HG03060 (cell line): Measurements from ENCODE around the gene XXYLT1.
"Not testable (repeated sequence)": the region's sequence is repeated elsewhere in the genome, so short reads cannot be mapped to it uniquely, and the experiment has no call there.

Experiments
- ATAC-seq: cut with Tn5 transposase; IDR thresholded peaks from one replicate; pipeline ENCODE4 v1.9.1; 2021; ENCODE audit warnings: low read depth, moderate number of reproducible peaks; ENCODE audit not compliant: unreplicated experiment

Gene XXYLT1

GRCh38 chr3:195230244-195230643 is 40.7 kb downstream of the XXYLT1 start:
- no peak for ATAC-seq

DNA sequence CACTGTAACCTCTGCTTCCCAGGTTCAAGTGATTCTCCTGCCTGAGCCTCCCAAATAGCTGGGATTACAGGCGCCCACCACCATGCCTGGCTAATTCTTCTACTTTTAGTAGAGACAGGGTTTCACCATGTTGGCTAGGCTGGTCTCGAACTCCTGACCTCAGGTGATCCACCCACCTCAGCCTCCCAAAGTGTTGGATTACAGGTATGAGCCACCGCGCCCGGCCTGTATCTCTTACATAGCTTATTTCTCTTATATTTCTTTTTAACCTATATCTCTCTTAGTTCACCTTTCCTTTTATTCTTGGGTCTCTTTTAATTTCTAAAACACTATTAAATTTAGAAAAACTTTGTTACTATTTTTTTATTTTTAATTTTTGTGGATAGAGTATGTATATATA is 42.1 kb downstream of the XXYLT1 start:
- ATAC-seq = not testable (repeated sequence)

GRCh38 chr3:195227871-195228270 is 43.1 kb downstream of the XXYLT1 start:
- no peak for ATAC-seq

- no peak for ATAC-seq
Measured at GRCh38 chr3:195226900-195227447, 44.0 kb downstream of the XXYLT1 start.

- ATAC-seq = no peak
Measured at GRCh38 chr3:195226445-195226844, 44.5 kb downstream of the XXYLT1 start.

GRCh38 chr3:195224980-195225580 is 45.9 kb downstream of the XXYLT1 start:
- no peak for ATAC-seq

DNA sequence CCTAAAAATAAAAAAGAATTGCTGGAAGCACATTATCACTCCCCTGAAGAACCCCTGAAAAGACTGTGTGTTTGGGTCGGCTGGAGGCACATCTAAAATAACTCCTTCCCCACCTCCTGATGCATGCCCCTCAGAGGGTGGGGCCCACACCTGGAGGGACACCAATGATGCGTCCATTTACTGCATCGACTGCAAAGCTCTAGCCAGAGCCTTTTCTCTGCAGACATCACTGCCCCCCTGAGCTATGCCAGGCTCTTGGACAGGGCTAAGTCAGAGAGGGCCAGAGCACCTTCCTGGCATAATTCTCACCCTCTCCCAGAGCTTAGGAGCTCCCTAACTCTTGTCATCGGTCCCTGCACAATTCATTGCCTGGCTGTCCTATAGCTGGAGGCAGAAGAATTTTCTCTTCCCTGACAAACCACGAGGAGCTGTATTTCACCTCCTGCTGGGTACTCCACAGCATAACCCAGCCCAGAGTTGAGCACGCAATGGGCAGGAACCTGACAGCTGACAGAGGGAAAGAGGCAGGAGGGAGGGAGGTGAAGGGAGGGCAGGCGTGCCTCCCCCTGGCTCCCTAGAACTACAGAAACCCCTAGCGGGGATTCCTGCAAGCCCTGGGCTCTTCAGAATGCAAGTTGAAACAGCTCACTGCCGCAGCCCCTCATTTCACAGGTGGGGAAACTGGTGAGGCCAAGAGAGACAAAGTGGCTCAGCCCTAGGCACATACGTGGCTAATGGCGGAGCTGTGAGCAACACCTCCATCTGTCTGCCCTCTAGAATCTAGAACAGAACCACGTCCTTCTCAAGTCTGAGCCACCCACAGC is 46.6 kb downstream of the XXYLT1 start:
- ATAC-seq = no peak

GRCh38 chr3:195221876-195222617 is 48.9 kb downstream of the XXYLT1 start:
- no peak for ATAC-seq

DNA sequence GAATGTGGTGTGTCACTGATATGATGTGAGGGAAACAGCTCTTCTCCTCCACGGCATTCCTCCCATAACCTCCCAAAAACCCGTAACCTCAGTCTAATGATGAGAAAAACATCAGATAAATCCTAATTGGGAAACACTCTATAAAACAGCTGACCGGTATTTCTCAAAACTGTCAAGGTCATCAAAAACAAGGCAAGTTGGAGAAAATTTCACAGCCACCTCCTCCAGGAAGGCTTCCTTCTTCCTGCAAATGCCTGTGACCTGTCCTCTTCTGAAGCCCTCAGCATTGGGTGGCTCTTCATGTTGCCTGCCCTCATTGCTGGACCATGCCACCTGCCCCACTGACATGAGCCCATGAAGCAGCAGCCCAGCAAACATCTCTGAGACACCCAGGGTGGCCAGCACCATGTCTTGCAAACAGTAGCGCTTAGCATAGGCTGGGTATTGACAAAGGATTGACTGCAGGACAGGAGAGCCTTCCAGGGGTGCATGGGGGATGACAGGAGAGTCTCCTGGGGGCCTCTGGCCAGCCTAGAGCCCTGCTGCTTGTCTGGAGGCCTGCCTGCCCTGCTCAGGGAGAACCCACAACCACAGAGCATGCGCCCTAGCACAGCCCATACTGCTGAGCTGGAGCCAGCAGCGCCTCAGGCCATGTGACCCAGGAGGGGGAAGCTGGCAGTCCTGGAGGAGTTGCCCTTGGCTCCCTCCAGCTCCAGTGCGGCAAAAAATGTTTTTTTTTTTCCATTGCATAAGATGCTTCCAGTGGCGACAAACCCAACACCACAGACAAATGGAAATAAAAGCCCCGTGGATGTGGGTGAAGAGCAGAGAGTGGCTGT is 49.7 kb downstream of the XXYLT1 start:
- no peak for ATAC-seq

GRCh38 chr3:195219351-195220230 is 51.4 kb downstream of the XXYLT1 start:
- ATAC-seq = no peak

DNA sequence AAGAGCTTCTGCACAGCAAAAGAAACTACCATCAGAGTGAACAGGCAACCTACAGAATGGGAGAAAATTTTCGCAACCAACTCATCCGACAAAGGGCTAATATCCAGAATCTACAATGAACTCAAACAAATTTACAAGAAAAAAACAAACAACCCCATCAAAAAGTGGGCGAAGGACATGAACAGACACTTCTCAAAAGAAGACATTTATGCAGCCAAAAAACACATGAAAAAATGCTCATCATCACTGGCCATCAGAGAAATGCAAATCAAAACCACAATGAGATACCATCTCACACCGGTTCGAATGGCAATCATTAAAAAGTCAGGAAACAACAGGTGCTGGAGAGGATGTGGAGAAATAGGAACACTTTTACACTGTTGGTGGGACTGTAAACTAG is 52.6 kb downstream of the XXYLT1 start:
- ATAC-seq = not testable (repeated sequence)

DNA sequence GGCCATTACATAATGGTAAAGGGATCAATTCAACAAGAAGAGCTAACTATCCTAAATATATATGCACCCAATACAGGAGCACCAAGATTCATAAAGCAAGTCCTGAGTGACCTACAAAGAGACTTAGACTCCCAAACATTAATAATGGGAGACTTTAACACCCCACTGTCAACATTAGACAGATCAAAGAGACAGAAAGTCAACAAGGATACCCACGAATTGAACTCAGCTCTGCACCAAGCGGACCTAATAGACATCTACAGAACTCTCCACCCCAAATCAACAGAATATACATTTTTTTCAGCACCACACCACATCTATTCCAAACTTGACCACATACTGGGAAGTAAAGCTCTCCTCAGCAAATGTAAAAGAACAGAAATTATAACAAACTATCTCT is 55.4 kb downstream of the XXYLT1 start:
- not testable (repeated sequence) for ATAC-seq

- no peak for ATAC-seq
Measured at GRCh38 chr3:195214381-195214780, 56.6 kb downstream of the XXYLT1 start.

- ATAC-seq = no peak
Measured at GRCh38 chr3:195213639-195214315, 57.2 kb downstream of the XXYLT1 start.

DNA sequence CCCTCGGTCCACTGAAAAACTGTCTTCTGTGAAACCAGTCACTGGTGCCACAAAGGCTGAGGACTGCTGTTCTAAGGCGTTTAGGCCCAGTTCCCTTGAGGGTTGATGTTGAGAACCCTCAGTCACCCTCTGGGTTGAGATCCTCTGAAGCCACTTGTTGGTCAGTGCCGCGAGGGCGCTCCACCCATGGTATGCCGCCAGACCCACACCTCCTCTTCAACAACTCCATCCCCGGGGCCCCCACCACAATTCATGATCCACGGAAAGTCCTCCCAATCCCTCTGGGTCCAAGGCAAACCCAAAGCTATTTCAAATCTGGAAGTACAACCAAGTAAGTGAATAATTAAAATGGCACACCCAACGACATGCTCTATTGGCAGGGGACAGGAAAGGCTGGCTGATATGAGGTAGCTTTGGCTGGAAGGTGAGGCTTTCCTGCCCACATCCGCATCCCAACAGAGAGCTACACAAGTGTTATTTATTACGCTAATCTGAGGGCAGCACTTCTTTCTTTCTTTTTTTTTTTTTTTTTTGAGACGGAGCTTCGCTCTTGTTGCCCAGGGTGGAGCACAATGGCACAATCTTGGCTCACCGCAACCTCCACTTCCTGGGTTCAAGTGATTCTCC is 58.1 kb downstream of the XXYLT1 start:
- ATAC-seq = no peak

GRCh38 chr3:195212033-195212748 is 58.8 kb downstream of the XXYLT1 start:
- no peak for ATAC-seq

DNA sequence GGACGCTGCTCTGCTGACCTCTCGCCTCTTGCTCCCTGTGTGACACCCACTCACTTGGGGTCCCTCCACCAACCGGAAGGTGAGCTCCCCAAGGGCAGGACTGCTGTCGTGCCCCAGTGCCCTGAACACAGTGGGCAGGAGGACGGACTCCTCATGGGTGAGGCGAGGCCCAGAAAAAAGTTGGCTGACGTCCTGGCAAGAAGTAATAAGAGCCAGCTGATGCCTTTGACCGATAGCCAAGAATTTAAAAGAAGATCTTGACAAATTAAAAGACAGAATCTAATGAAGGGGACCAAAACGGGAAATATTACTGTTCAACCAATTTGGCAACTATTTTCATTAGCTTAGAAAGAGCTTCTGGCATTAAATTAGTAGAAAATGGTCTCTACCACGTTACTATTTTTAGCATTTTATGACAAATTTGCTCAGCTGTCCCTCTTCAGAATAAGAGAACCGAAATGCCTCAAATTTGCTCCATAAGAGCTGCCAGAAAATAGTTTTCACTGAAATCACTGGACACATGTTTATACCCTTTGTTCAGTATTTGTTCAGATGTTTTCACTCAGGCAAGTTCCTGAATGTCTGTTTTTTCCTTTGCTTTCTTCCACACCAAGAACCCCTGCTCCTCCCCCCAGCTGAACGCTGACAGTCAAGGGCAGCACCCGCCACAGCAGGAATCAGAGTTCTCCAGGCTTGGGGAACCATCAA is 60.5 kb downstream of the XXYLT1 start:
- ATAC-seq = no peak
